ENCODE data around the gene JAZF1. TPM values are rescaled to one million over a fixed set of nuclear protein-coding genes. Genes with fewer than 3 reads are reported as not detected.

JAZF1 gene
- total and polyA plus RNA-seq, 2 of the 4 experiments (the other 2 are of a cell fraction), result 8.4 to 10.5 TPM

DNA sequence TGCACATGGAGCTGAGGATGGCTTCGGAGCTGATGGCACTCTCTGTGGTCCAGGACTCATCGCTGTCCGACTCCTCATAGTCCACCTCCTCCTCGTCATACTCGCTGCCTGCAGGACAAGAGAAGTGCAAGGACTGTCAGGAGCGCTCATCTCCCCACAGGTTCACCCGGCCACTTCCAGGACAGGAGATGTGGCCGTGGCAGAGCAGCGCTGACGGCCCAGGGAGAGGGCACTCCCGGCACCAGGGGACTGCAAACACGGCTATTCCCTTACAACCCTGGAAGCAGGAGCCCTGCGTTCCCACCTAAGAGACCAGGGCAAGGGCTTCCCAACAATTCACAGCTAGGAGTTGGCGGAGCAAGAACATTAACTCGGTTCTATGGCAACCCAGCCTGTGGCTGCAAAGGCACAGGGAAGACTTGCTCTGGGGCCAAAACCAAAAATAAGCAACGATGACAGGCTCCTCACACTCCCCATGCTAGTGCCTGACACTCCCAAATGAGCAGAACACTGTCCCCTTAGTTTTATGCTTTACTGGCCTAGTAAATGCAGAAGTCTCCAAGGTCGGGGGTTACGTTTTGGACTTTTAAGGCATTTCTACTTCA lies 339.7 kb downstream of the JAZF1 start:
- H3K18ac ChIP-seq (ENCODE audit: low read depth, low read length), result no peak overlapping the region
- H2BK5ac ChIP-seq (ENCODE audit: low read depth, low read length, poor library complexity, severe bottlenecking), result no peak overlapping the region
- no peak overlapping the region for H2BK120ac ChIP-seq (ENCODE audit: low read depth, low read length)
- H3K14ac ChIP-seq (replicated peaks; ENCODE audit: low read depth, low read length), result no peak overlapping the region
- no peaks in the 10 kb centered on the region for H3K9me3 ChIP-seq (ENCODE audit: control insufficient read depth, insufficient read depth, low read length)
- CTCF ChIA-PET, result no interaction called here
- no peak overlapping the region for H2AFZ ChIP-seq (replicated peaks; ENCODE audit: low read length, poor library complexity)
- H3K4me3 ChIP-seq (ENCODE audit: insufficient read depth, low read depth, low read length), result no peak overlapping the region
- no peak overlapping the region for H2AK5ac ChIP-seq (ENCODE audit: low read depth, low read length)
- H3K9ac ChIP-seq (ENCODE audit: low read depth, low read length), result no peak overlapping the region
- no peak overlapping the region for H2BK20ac ChIP-seq (ENCODE audit: low read depth, low read length)
- no peak overlapping the region for H3K27ac ChIP-seq (ENCODE audit: insufficient read depth, low read length)
- BruUV-seq (replicated peaks), result no TSS peak
- H4K20me1 ChIP-seq (ENCODE audit: insufficient read depth, low read length), result no peaks in the 10 kb centered on the region
- ATAC-seq (ENCODE audit: low read depth), result no peak
- TF ChIP-seq BHLHE40 (IDR thresholded peaks at IDR 0.05; ENCODE audit: low read depth, low read length) (no peak), RCOR1 (IDR thresholded peaks at IDR 0.05; ENCODE audit: insufficient replicate concordance, low read length) (no peak), POLR2A (IDR thresholded peaks at IDR 0.05; ENCODE audit: low read depth, low read length) (no peak), FOS (IDR thresholded peaks at IDR 0.05; ENCODE audit: low read depth, low read length) (no peak)
- TF ChIP-seq, protein P1, sequence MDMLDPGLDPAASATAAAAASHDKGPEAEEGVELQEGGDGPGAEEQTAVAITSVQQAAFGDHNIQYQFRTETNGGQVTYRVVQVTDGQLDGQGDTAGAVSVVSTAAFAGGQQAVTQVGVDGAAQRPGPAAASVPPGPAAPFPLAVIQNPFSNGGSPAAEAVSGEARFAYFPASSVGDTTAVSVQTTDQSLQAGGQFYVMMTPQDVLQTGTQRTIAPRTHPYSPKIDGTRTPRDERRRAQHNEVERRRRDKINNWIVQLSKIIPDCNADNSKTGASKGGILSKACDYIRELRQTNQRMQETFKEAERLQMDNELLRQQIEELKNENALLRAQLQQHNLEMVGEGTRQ (IDR thresholded peaks at IDR 0.05; ENCODE audit: low read depth, low read length), result no peak
- no peak overlapping the region for H4K8ac ChIP-seq (ENCODE audit: low read depth in 2 of 2, low read length in 2 of 2)
- H4K5ac ChIP-seq (ENCODE audit: low read depth, low read length), result no peak overlapping the region
- intact Hi-C loops (cut with micrococcal nuclease) (no loop called here), dilution Hi-C loops (cut with HindIII; ENCODE audit: low sequenced_read_pairs, unreplicated experiment) (no loop called here), in situ Hi-C loops (cut with MboI; ENCODE audit: low sequenced_read_pairs) (no loop called here)
- H3K56ac ChIP-seq (ENCODE audit: extremely low read depth, insufficient read depth, low read length), result no peak overlapping the region
- no peak overlapping the region for H2BK15ac ChIP-seq (ENCODE audit: low read depth, low read length)
- POLR2A ChIA-PET (ENCODE audit: unreplicated experiment), result no interaction called here
- 92% methylated on average over 8 of the region's 18 CpGs; no CpG with 5 or more reads in 1 of the 2 experiments for WGBS, 2 experiments (ENCODE audit: extremely low coverage in 2 of 2, insufficient read length in 1 of 2)
- no peaks in the 10 kb centered on the region for H3K4me1 ChIP-seq (ENCODE audit: control insufficient read depth, insufficient read depth, low read length)
- no peak overlapping the region for H3K4me2 ChIP-seq (ENCODE audit: low read depth, low read length)
- no peak overlapping the region for H3K23ac ChIP-seq (ENCODE audit: low read depth, low read length)
- H2AK9ac ChIP-seq (replicated peaks; ENCODE audit: low read depth, low read length, poor library complexity), result no peak overlapping the region
- H3K9me1 ChIP-seq (ENCODE audit: insufficient read depth, low read length), result peaks cover 9% of the 10 kb centered on the region
- H4K91ac ChIP-seq (ENCODE audit: insufficient read depth, low read depth, low read length), result no peak overlapping the region
- H3K27me3 ChIP-seq (ENCODE audit: control insufficient read depth, insufficient read depth, low read length), result no peaks in the 10 kb centered on the region
- DNase-seq, result no peak
- peaks cover 20% of the 10 kb centered on the region; the same call in 1 of the 2 replicates for H3K36me3 ChIP-seq (ENCODE audit: control insufficient read depth, insufficient read depth, low read length)
- H3K4ac ChIP-seq (ENCODE audit: low read depth, low read length), result no peak overlapping the region
- no peaks in the 10 kb centered on the region; a peak in 1 of 4 replicates for H3K79me1 ChIP-seq (ENCODE audit: low read depth in 1 of 2, low read length in 2 of 2)

Data from IMR-90 (cell line).